NB4 (cell line): ENCODE results near the gene TPH1.

ENCODE experiments used
- DNase-seq: peaks from one replicate; pipeline ENCODE4 v3.0.0; 2010; ENCODE audit warnings: low read depth
- H3K4me3 ChIP-seq: one replicate; pipeline ENCODE4 v1.5.1; 2011; ENCODE audit warnings: mild to moderate bottlenecking, low read depth, low read length, moderate library complexity
- CTCF ChIP-seq: IDR thresholded peaks from one replicate; pipeline ENCODE4 v1.5.1; 2012; ENCODE audit warnings: low read depth, low read length
- MYC ChIP-seq: IDR thresholded peaks from 2 replicates; pipeline ENCODE4 v1.6.1; 2011; ENCODE audit warnings: low read depth, low read length
- POLR2A ChIP-seq: IDR thresholded peaks from 2 replicates; pipeline ENCODE4 v1.6.1; 2011; ENCODE audit warnings: mild to moderate bottlenecking; ENCODE audit not compliant: insufficient read length; ENCODE audit errors: extremely low read depth
- TF ChIP-seq, protein P1 (sequence below): IDR thresholded peaks from 2 replicates; pipeline ENCODE4 v1.6.1; 2011; ENCODE audit warnings: low read depth, low read length

TPH1 gene

DNA sequence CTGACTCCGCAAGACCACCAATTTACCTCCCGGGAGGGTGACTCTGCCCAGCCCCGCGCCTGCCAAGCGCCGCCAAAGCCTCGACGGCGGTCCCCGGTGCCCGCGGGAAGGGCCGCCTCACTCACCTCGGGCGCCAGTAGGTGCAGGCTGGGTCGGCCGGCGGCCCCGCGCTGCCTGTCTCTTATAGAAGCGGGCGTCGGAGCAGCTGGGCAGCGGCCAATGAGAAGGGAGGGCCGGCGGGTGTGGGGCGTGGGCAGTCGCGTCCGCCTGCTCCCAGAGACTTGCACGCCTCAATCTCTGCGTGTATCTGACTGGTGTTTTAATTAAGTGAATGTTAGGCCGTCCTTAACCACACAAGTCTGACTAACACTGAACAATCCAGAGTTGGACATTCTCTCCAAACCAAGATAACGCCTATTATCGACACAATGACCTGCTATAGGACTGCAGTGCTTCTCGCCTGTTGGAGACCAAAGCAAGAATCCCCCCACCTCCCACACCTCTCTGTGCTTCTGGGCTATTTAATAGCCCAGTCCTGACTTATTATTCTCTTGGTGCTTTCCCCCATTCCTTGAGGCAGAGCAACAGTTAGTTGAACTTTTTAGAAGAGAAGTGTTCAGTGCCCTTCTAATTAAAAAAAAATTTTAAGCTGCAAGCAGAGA, at the start of gene TPH1:
Gene TPH1 (minus strand): TSS at position 154 of the 662 bp plus-strand sequence. CDS start 5,507 bp downstream, outside the sequence.
- TF ChIP-seq MYC (no peak), POLR2A (no peak), CTCF (no peak)
- TF ChIP-seq, protein P1, sequence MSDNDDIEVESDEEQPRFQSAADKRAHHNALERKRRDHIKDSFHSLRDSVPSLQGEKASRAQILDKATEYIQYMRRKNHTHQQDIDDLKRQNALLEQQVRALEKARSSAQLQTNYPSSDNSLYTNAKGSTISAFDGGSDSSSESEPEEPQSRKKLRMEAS = no peak

GRCh38 chr11:18093959-18094358, 47.9 kb upstream of the TPH1 start:
- TF ChIP-seq MYC = no peak
- no peak for TF ChIP-seq POLR2A
- TF ChIP-seq CTCF = no peak
- TF ChIP-seq, protein P1 = no peak
- no peak overlapping the region for H3K4me3 ChIP-seq
- DNase-seq = no peak

More for the DNA sequence above, at the start of gene TPH1:
- DNase-seq = no peak
- no peak within 1 kb of the TSS for H3K4me3 ChIP-seq

- TF ChIP-seq CTCF (no peak), MYC (no peak), POLR2A (no peak)
- TF ChIP-seq, protein P1 = no peak
- no peak for DNase-seq
- H3K4me3 ChIP-seq = no peak overlapping the region
Observed at GRCh38 chr11:18091731-18092130, 45.7 kb upstream of the TPH1 start.

DNA sequence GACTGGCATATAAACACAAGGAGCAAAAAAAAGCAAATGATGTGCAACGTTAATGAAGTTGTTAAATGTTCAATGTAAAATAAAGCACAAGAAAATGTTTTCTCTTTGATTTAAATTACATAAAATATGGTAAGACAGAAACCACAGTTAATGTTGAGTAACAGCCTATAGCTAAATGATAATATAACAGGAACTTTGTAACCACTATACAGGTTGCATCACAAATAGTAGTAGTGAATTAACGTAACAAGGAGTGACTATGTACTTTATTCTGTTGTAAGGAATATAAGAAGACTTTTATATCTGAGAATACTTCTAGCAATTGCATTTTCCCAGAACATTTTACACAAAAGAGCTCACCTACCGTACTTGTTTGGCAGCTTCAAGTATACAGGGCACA, 42.9 kb upstream of the TPH1 start:
- no peak overlapping the region for H3K4me3 ChIP-seq
- TF ChIP-seq CTCF (no peak), POLR2A (no peak), MYC (no peak)
- TF ChIP-seq, protein P1 = no peak
- DNase-seq = peak; percentile 35

- no peak for DNase-seq
- no peak for TF ChIP-seq POLR2A
- TF ChIP-seq, protein P1 = no peak
- no peak overlapping the region for H3K4me3 ChIP-seq
Observed at GRCh38 chr11:18088366-18088765, 42.3 kb upstream of the TPH1 start.

DNA sequence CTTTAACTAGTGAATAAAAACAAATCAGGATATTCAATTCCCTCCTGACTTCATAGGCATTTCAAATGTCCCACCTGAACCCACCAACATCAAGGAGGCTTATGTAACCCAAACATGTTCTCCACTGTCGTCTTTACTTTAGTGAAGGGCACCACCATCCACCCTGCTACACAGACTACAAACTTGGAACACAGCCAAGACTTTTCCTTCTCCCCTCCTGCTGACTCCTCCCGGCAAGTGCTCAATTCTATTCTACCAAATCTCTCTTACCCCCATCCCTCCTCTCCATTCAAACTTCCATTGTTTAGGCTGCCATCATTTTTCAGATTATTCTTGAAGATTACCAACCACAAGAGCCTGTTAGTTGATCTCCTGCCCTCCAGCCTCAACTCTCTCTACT, 35.5 kb upstream of the TPH1 start:
- no peak for DNase-seq
- TF ChIP-seq, protein P1 = no peak
- no peak for TF ChIP-seq POLR2A
- TF ChIP-seq CTCF = no peak
- no peak for TF ChIP-seq MYC
- H3K4me3 ChIP-seq = no peak overlapping the region
